GM12875 (cell line): ENCODE results near the gene THADA.
"Not testable (repeated sequence)": the region's sequence is repeated elsewhere in the genome, so short reads cannot be mapped to it uniquely, and the experiment has no call there.

ENCODE experiments used
- H3K4me3 ChIP-seq: one replicate; pipeline ENCODE4 v1.5.1; 2011; ENCODE audit warnings: low read depth, low read length, control low read depth
- TF ChIP-seq, protein P1 (sequence below): IDR thresholded peaks from 2 replicates; pipeline ENCODE4 v1.5.1; 2011; ENCODE audit warnings: low read depth, mild to moderate bottlenecking, control low read depth, inconsistent platforms, low read length, moderate library complexity, borderline replicate concordance; ENCODE audit not compliant: insufficient read depth

The THADA gene

DNA sequence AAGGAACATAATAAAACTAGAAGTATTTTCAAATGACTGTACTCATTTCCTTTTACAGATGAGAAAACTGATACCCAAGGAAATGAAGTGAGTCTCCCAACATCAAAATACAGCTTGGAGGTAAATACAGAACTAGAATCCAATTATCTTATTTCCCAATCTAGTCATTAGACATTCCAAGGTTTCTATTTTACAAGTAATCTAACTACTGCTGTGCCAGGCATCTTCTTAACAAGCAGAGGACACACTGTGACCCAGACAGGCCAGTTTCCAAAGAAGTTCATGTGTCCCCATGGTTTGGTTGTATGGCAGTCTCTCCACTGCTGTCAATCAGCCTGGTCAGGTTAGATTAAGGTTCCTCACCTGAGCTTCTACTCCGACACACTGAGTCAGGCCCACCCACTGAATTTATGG, 143.5 kb downstream of the THADA start:
- TF ChIP-seq, protein P1, sequence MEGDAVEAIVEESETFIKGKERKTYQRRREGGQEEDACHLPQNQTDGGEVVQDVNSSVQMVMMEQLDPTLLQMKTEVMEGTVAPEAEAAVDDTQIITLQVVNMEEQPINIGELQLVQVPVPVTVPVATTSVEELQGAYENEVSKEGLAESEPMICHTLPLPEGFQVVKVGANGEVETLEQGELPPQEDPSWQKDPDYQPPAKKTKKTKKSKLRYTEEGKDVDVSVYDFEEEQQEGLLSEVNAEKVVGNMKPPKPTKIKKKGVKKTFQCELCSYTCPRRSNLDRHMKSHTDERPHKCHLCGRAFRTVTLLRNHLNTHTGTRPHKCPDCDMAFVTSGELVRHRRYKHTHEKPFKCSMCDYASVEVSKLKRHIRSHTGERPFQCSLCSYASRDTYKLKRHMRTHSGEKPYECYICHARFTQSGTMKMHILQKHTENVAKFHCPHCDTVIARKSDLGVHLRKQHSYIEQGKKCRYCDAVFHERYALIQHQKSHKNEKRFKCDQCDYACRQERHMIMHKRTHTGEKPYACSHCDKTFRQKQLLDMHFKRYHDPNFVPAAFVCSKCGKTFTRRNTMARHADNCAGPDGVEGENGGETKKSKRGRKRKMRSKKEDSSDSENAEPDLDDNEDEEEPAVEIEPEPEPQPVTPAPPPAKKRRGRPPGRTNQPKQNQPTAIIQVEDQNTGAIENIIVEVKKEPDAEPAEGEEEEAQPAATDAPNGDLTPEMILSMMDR, result no peak
- no peak overlapping the region for H3K4me3 ChIP-seq

DNA sequence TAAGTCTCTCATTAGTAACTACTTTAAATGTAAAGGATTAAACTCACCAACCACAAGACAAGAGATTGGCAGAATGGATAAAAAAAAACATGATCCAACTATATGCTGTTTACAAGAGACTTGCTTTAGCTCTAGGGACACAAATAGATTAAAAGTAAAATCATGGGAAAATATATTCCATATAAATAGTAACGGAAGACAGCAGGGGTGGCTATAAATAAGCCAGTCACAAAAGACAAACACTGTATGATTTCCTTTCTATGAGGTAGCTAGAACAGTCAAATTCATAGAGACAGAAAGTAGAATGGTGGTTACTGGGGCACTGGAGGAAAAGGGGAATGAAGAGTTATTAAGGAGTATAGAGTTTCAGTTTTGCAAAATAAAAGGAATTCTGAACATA, 145.2 kb downstream of the THADA start:
- no peak overlapping the region for H3K4me3 ChIP-seq
- TF ChIP-seq, protein P1, result no peak

DNA sequence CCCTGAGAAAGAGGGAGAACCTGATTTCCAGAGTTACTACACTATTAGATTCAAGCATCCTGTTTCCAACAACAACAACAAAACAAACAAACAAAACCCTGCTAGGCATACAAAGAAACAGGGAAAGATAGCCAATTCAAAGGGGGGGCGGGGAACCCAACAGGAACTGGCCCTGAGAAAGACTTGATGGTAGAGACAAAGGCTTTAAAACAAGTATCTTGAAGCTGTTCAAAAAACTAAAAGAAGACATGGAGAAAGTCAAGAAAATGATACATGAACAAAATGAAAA, 147.1 kb downstream of the THADA start:
- TF ChIP-seq, protein P1, result no peak
- no peak overlapping the region for H3K4me3 ChIP-seq

DNA sequence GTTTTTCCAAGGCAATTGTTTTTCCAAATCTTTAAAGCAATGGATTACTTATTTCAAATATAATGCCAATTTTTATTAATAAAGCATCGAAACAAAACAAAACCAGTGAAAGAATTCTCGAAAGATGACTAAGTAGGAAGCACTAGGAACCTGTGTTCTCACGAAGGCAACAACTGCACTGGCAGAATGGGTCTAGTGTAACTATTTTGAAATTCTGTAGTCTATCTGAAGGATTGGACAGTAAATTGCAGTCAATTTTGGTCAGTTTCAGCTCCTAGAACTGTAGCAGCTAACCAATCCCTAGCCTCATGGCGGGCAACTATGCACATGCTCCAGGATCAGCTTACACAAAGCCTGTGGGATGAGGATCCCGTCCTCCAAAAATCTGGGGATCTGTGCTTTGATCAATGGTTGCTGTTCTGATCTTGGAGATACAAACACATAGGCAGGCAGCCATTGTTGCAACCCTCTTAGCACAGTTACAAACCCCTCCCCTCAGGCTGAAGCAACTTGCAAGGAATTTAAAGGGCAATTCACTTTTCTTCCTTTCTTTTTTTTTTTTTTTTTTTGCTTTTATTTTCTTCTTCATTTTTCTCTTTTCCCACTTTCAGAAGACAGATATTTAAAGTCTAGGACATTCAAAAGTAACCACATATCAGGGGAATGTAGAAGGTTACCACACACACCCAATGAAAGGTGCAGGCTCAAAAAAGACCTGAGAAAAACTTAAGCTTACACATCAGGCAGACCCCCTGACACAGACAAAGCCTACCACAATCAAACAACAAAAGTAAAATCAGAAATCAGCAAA, 147.6 kb downstream of the THADA start:
- TF ChIP-seq, protein P1, result no peak
- no peak overlapping the region for H3K4me3 ChIP-seq

DNA sequence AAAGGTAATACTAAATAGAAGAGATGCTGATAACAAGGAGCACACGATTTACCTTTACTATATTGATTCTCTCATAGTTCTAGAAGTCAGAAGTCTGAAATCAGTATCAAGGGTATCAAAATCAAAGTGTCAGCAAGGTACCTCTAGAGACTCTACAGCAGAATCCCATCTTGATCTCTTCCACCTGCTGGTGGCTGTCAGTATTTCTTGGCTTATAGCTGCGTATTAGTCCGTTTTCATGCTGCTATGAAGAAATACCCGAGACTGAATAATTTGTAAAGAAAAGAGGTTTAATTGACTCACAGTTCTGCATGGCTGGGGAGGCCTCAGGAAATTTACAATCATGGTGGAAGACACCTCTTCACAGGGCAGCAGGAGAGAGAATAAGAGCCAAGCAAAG, 149.1 kb downstream of the THADA start:
- H3K4me3 ChIP-seq, result not testable (repeated sequence)

DNA sequence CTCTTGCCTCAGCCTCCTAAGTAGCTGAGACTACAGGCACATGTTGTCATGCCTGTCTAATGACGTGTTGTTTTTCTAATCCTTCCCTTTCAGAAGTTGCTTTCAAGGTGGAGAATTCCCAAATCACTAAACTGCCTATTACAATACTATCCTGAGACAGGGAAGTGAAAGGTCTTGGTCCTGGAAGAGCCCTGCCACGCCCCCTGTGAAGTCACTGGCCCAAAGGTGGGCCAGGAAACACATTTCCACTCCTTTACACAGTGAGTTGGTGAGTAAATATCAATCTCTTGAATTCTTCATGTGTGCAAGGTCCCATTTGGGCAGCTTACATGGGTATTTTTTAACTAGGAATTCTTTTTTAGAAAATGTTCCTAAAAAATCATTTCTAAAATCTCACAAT, 150.1 kb downstream of the THADA start:
- TF ChIP-seq, protein P1, result no peak
- no peak overlapping the region for H3K4me3 ChIP-seq

DNA sequence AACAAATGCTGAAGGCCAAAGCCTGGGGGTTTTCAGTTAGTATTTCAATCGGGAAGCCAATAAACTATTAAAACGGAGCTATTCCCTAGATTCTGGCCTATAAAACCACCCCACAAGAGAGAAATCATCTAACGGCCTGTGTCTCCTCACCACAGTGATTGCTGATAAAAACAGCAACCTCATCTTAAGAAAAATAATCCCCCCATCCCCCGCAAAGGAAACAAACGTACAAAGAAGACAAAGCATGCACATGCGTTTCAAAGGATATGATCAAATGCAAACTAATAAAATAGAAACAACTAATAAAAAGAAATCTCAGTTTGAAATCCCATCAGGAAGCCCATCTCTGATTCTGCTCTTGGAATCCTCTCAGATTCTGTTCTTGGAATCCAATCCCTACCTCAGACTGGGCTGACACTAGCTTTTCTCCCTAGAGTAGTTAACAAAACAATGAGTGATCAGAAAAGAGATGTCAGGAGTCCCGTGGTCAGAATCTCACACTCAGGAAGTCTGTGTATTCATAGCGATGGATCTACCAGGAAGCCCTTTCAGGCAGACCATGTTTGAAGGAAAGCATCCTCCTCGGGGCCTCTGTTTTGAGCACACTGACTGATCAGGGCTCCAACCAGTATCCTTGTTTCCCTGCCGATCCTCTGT, 150.7 kb downstream of the THADA start:
- TF ChIP-seq, protein P1, result no peak
- no peak overlapping the region for H3K4me3 ChIP-seq

DNA sequence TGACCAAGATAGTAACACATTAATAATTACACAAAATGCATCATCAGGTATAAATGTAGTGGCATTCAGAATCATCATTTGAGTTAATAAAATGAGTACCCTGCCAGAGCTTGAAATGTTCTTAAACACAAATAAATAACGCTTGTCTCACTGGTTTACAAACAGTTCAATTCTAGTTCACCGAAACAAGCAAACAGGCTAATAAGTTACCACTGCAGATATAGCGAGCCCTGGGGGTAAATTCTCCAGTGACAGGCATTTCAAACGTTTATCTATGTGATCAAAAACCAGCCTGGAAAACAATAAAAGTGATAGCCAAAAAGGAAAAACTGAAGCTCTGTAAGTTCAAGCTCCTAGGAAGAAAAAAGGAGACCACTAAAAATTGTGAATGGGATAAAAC, 152.6 kb downstream of the THADA start:
- TF ChIP-seq, protein P1, result no peak
- no peak overlapping the region for H3K4me3 ChIP-seq
